Stomach smooth muscle (tissue), 2 donors: ENCODE data around the gene BCKDHA.
"Not testable (repeated sequence)": the region's sequence is repeated elsewhere in the genome, so short reads cannot be mapped to it uniquely, and the experiment has no call there.

Source experiments
- H3K27ac ChIP-seq: one replicate; pipeline ENCODE4 v1.7.0; 2013; ENCODE audit warnings: mild to moderate bottlenecking, low read length, inconsistent platforms
- H3K27me3 ChIP-seq, 2 donors: one replicate each; pipeline ENCODE4 v1.7.0; 2013; ENCODE audit warnings: low read length in 2 of 2; ENCODE audit not compliant: insufficient read depth in 2 of 2, control insufficient read depth in 1 of 2
- H3K36me3 ChIP-seq, 2 donors: one replicate each; pipeline ENCODE4 v1.7.0; 2013; ENCODE audit warnings: low read length in 2 of 2; ENCODE audit not compliant: control insufficient read depth in 2 of 2, insufficient read depth in 2 of 2
- H3K4me1 ChIP-seq: one replicate; pipeline ENCODE4 v1.7.0; 2013; ENCODE audit warnings: low read length; ENCODE audit not compliant: control insufficient read depth, insufficient read depth
- H3K4me3 ChIP-seq, 2 donors: one replicate each; pipeline ENCODE4 v1.7.0; 2013; ENCODE audit warnings: low read length in 2 of 2
- H3K9ac ChIP-seq, 2 donors: one replicate each; pipeline ENCODE4 v1.7.0; 2013; ENCODE audit warnings: low read length in 2 of 2, mild to moderate bottlenecking in 1 of 2
- H3K9me3 ChIP-seq, 2 donors: one replicate each; pipeline ENCODE4 v1.7.0; 2013; ENCODE audit warnings: low read length in 2 of 2; ENCODE audit not compliant: control insufficient read depth in 2 of 2
- donor health status: healthy.
- donor health status: Pancreatic carcinoma.

Gene BCKDHA

DNA sequence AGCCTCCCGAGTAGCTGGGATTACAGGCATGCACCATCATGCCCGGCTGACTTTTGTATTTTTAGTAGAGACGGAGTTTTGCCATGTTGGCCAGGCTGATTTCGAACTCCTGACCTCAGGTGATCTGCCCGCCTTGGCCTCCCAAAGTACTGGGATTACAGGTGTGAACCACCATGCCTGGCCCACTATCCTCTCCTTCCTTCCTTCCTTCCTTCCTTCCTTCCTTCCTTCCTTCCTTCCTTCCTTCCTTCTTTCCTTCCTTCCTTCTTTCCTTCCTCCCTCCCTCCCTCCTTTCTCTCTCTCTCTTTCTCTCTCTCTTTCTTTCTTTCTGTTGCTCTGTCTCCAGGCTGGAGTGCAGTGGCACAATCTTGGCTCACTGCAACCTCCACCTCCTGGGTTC is 26.5 kb upstream of the BCKDHA start:
- H3K9me3 ChIP-seq = not testable (repeated sequence)

DNA sequence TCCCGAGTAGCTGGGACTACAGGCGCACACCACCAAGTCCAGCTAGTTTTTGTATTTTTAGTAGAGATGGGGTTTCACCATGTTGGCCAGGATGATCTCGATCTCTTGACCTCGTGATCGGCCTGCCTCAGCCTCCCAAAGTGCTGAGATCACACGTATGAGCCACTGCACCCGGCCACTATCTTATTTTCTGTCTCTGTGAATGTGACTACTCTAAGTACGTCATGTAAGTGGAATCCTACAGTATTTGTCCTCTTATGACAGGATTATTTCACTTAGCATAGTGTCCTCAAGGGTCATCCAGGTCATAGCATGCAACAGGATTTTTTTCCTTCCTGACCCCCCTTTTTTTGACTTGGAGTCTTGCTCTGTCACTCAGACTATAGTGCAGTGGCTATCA is 26.1 kb upstream of the BCKDHA start:
- Histone ChIP-seq H3K9me3 (no peaks in the 10 kb centered on the region), H3K27ac (no peak overlapping the region), H3K4me1 (peaks cover 22% of the 10 kb centered on the region), H3K27me3 (no peaks in the 10 kb centered on the region), H3K4me3 (no peak overlapping the region), H3K36me3 (no peaks in the 10 kb centered on the region), H3K9ac (no peak overlapping the region)

More for the DNA sequence above, 26.5 kb upstream of the BCKDHA start:
- peaks cover 18% of the 10 kb centered on the region for H3K4me1 ChIP-seq
- not testable (repeated sequence) for H3K27me3 ChIP-seq, H3K27ac ChIP-seq, H3K4me3 ChIP-seq, H3K36me3 ChIP-seq, H3K9ac ChIP-seq

DNA sequence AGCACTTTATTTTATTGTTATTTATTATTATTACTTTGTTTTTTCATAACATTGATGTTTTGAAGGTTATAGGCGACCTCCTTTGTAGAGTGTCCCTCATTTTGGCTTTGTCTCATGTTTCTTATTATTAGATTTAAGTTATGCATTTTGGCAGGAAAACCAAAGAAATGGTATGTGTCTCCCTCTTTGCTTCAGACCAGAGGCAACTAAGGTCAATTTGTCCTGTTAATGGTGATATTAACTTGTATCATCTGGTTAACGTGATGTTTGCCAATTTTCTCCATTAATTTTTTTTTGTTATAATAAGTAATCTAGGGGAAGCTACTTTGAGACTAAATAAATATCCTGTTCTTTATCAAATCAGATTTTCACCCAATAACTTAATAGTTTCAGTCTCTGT is 25.1 kb upstream of the BCKDHA start:
- Histone ChIP-seq H3K4me1 (peaks cover 23% of the 10 kb centered on the region), H3K27me3 (no peaks in the 10 kb centered on the region), H3K4me3 (no peak overlapping the region), H3K36me3 (no peaks in the 10 kb centered on the region), H3K9ac (no peak overlapping the region), H3K9me3 (no peaks in the 10 kb centered on the region), H3K27ac (no peak overlapping the region)

DNA sequence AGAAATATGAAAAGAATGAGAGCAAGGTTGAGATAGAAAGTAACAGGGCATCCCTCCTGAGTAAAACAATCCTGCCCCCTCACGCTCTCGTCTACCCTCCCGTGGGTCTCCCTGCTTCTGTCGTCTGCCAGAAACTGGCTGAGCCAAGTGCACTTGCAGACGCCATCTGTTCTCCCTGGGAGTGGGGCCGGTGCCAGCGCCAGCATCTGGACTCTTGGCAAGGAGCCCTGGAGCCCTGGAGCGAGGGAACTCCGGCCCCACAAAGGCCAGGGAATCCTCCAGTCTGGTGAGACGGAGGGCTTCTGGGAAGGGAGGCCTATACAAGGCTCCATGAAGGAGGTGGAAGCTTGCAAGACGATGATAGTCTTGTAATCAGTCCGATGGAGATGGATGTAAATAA is 23.6 kb upstream of the BCKDHA start:
- Histone ChIP-seq H3K9me3 (no peaks in the 10 kb centered on the region), H3K36me3 (no peaks in the 10 kb centered on the region), H3K27me3 (no peaks in the 10 kb centered on the region), H3K4me1 (peaks cover 23% of the 10 kb centered on the region), H3K4me3 (peak overlapping the region; percentile 4 to 55), H3K9ac (peak overlapping the region in 1 of 2 donors; percentile 29), H3K27ac (peak overlapping the region; percentile 11)

DNA sequence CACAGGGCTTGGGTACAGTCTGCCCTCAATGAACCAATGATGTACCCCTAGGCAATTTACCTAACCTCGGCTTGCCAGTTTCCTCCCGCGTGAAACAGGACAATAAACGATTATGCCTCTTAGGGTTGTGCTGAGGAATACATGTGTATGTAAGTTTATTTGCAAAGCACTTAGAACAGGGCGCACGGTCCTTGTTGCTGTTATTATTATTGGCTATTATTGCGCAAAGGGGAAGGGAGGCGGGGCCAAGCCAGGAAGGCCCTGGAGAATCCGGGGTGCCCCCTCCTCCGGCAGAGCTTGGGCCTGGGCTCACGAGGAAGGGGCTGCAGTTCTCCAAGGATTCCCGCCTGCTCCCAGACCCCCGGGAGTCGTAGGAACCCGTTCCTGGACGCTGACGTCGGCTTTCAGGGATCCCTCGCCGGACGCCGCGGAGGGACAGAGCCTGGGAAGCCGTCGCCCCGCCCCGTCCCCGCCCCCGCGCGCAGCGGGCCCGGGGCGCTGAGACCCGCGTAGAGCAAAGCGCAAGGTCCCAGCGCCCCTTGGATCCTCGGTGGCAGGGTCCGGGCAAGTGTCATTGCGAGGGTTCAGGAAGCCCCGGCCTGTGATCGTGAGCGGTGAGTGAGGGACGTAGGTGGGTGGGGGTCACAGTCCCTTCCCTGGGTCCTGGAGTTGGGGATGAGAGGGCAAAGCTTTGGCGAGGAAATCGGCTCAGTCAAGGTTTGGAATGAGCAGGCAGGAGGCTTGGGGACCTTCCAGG is 21.2 kb upstream of the BCKDHA start, which contains the start of gene TMEM91:
Gene TMEM91, plus strand, starts transcription at position 293 of the 757 bp plus-strand sequence. CDS start 1,777 bp downstream, outside the sequence.
- H3K27me3 ChIP-seq = no peaks in the 10 kb centered on the region
- peak within 1 kb of the TSS; percentile 74 to 77 for H3K4me3 ChIP-seq
- no peaks in the 10 kb centered on the region for H3K9me3 ChIP-seq
- peak within 1 kb of the TSS; percentile 64 to 72 for H3K9ac ChIP-seq
- peak within 1 kb of the TSS; percentile 24 for H3K27ac ChIP-seq
- peaks cover 23% of the 10 kb centered on the region for H3K4me1 ChIP-seq
- H3K36me3 ChIP-seq = peaks cover 0 to 2% of the 10 kb centered on the region in 2 donors

DNA sequence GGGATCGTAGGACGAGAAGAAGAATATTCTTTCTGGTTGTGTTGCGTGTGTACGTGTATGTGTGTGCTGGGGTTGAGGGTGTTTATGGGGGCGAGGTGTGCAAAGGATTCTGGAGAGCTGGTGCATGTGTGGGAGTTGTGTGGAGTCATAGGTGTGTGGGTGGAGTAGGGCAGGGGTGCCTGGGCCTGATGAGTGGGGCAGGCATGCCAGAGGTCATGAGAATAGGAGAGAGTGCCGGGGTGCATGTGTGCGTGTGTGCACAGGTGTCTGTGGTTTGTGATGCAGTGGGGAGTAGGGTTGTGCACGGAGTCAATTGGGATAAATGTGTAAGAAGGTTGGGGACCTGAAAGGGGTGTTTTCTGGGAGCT is 20.6 kb upstream of the BCKDHA start:
- Histone ChIP-seq H3K4me3 (peak overlapping the region; percentile 74 to 77), H3K27ac (peak overlapping the region; percentile 24), H3K36me3 (peaks cover 0 to 2% of the 10 kb centered on the region in 2 donors), H3K9ac (peak overlapping the region; percentile 64 to 72), H3K9me3 (no peaks in the 10 kb centered on the region), H3K27me3 (no peaks in the 10 kb centered on the region), H3K4me1 (peaks cover 23% of the 10 kb centered on the region)

DNA sequence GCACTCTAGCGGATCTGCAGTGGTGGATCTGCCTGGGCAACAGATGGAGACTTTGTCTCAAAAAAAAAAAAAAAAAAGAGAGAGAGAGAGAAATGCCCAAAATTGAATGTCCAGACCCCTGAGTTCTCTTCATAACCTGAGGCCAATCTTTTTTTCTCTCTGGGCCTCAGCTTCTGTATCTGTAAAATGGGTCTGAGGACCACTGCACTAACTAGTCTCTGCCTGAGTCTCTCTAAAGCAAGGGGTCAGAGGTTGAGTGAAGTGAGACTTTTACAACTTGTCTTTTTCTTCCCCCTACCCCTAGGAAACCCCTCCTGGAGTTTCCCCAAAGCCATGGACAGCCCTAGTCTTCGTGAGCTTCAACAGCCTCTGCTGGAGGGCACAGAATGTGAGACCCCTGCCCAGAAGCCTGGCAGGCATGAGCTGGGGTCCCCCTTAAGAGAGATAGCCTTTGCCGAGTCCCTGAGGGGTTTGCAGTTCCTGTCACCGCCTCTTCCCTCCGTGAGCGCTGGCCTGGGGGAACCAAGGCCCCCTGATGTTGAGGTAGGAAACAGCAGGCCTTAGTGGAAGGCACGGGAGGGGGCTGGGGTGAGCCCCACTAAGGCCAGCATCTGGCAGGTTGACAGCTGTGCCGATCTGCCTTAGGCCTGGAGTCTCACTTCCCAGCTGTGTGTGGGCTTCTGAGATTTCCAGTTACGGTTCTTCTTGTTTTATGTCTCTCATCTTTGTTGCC is 19.5 kb upstream of the BCKDHA start:
- Histone ChIP-seq H3K27me3 (no peaks in the 10 kb centered on the region), H3K9me3 (no peaks in the 10 kb centered on the region), H3K4me1 (peaks cover 23% of the 10 kb centered on the region), H3K36me3 (peaks cover 0 to 2% of the 10 kb centered on the region in 2 donors), H3K9ac (no peak overlapping the region), H3K4me3 (no peak overlapping the region), H3K27ac (no peak overlapping the region)

DNA sequence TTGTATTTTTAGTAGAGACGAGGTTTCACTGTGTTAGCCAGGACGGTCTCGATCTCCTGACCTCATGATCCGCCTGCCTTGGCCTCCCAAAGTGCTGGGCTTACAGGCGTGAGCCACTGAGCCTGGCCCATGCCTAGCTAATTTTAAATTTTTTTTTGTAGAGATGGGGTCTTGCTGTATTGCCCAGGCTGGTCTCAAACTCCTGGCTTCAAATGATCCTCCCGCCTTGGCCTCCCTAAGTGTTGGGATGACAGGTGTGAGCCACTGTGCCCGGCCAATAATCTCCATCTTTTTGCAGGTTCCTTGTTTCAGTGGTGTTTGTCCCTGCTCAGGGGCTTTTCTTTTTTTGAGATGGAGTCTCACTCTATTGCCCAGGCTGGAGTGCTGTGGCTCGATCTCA is 16.1 kb upstream of the BCKDHA start:
- not testable (repeated sequence) for H3K27me3 ChIP-seq, H3K9ac ChIP-seq, H3K4me1 ChIP-seq, H3K27ac ChIP-seq, H3K36me3 ChIP-seq, H3K4me3 ChIP-seq, H3K9me3 ChIP-seq

DNA sequence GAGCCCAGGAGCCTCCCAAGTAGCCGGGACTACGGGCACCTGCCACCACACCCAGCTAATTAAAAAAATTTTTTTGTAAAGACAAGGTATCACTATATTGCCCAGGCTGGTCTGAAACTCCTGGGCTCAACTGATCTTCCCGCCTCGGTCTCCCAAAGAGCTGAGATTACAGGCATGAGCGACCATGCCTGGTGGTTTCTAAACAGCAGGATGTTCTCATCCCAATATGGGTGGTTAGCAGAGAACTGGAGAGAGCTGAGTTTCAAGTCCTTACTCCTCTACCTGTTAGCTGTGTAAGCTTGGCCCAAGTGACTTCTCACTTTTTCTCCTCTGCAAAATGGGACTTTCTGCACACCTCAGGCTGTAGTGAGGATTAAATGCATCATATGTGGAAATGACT is 13.3 kb upstream of the BCKDHA start:
- Histone ChIP-seq H3K36me3 (peaks cover 0 to 4% of the 10 kb centered on the region in 2 donors), H3K9ac (no peak overlapping the region), H3K27ac (no peak overlapping the region)

DNA sequence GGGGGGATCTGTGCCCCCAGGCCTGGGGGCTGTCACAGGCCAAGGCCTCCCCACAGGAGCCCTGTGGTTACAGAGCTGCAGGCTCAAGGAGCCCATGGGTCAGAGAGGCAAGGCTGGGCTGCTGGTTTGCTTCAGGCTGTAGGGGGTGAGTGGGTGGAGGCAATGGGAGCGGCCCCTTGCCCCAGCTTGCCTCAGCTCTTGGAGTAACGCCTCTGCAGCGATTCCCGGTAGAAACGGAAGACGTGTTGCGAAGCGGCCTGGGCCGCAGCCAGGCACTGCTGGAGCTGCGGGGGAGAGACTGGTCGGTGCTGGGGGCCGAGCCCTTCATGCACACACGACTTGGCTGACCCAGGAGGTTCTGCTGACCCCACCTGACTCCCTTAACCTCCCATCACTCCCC is 11.2 kb upstream of the BCKDHA start:
- no peak overlapping the region for H3K27ac ChIP-seq
- no peaks in the 10 kb centered on the region for H3K27me3 ChIP-seq
- no peak overlapping the region for H3K9ac ChIP-seq
- no peak overlapping the region for H3K4me3 ChIP-seq
- H3K9me3 ChIP-seq = no peaks in the 10 kb centered on the region
- H3K36me3 ChIP-seq = peaks cover 3 to 15% of the 10 kb centered on the region in 2 donors
- no peaks in the 10 kb centered on the region for H3K4me1 ChIP-seq

More for the DNA sequence above, 13.3 kb upstream of the BCKDHA start:
- Histone ChIP-seq H3K27me3 (no peaks in the 10 kb centered on the region), H3K4me1 (no peaks in the 10 kb centered on the region), H3K4me3 (no peak overlapping the region), H3K9me3 (no peaks in the 10 kb centered on the region)

DNA sequence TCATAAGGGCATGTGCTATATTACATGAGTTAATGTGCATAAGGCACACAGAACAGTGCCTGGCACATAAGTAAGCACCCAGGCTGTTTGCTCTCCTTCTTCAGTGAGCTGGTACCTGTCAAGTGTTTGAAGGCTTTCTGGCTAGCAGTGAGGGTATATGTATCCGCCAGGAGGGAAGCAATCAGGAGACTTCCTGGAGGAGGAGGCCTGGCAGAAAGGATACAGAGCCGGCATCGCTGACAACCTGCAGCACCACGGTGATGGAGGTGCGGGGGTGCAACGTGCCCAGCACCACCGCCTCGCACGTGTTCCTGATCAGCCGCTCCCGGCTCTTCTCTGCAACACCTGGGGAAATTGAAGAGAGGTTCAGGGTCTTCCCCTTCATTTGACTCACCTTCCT is 6.0 kb upstream of the BCKDHA start:
- no peak overlapping the region for H3K27ac ChIP-seq
- H3K27me3 ChIP-seq = no peaks in the 10 kb centered on the region
- H3K36me3 ChIP-seq = peaks cover 3 to 14% of the 10 kb centered on the region in 2 donors

More for the DNA sequence above, 6.0 kb upstream of the BCKDHA start:
- Histone ChIP-seq H3K4me3 (no peak overlapping the region), H3K9me3 (no peaks in the 10 kb centered on the region), H3K4me1 (peaks cover 4% of the 10 kb centered on the region), H3K9ac (no peak overlapping the region)
